IPS-18c (cell line): Measurements from ENCODE around the gene NOP53.
"Not testable (repeated sequence)": the region's sequence is repeated elsewhere in the genome, so short reads cannot be mapped to it uniquely, and the experiment has no call there.

Experiments used
- H3K4me3 ChIP-seq: 2 replicates; pipeline ENCODE4 v1.7.0; 2013; ENCODE audit warnings: low read depth, mild to moderate bottlenecking, low read length, moderate library complexity; ENCODE audit not compliant: insufficient read depth
- H3K9me3 ChIP-seq: one replicate; pipeline ENCODE4 v1.6.1; 2013; ENCODE audit warnings: mild to moderate bottlenecking, low read length, moderate library complexity; ENCODE audit not compliant: control insufficient read depth, insufficient read depth

The NOP53 gene

DNA sequence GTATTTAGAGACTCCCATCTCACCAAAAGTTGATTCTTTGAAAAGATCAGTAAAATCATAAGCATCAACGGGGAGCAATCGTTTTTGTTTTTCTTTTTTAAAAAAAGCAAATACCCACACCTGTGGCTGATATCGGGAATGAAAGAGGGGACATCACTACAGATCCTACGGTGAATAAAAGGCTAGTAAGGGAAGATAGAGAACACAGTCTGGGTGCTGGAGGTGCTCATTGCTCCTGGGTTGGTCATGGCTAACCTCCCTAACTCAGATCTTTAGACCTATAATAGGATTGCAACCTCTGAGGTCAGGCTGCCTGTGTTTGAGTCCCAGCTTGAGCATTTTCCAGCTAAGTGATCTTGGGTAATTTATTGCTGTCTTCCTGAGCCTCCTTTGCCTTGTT lies 31.0 kb upstream of the NOP53 start:
- no peak overlapping the region for H3K4me3 ChIP-seq
- peaks cover 4% of the 10 kb centered on the region for H3K9me3 ChIP-seq

DNA sequence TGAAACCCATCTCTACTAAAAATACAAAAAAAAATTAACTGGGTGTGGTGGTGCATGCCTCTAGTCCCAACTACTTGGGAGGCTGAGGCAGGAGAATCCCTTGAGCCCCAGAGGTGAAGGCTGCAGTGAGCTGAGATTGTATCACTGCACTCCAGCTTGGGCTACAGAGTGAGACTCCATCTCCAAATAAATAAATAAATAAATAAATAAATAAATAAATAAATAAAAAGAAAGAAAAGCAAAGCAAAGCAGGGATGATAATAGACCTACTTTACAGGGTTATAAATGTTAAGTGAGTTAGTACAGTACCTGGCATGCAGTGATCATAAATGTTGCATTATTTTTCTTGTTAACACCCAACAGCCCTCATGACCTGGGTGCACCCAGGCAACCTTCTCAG lies 30.5 kb upstream of the NOP53 start:
- H3K4me3 ChIP-seq, result not testable (repeated sequence)

DNA sequence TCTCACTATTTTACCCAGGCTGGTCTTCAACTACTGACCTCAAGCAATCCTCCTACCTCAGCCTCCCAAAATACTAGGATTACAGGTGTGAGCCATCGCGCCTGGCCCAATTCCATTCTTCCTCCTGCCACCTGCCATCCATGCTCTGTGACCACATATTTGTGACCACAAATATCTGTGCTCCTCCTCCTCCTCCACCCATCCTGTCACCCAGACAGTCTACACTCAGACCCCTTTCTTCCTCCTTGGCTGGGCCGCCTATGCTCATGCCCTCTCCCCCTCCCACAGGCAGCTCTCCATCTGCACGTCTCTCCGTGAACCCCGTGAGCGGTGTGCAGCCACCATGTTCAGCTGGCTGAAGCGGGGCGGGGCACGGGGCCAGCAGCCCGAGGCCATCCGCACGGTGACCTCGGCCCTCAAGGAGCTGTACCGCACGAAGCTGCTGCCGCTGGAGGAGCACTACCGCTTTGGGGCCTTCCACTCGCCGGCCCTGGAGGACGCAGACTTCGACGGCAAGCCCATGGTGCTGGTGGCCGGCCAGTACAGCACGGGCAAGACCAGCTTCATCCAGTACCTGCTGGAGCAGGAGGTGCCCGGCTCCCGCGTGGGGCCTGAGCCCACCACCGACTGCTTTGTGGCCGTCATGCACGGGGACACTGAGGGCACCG lies 28.9 kb upstream of the NOP53 start:
- H3K4me3 ChIP-seq, result no peak overlapping the region
- H3K9me3 ChIP-seq, result peaks cover 4% of the 10 kb centered on the region

More for the DNA sequence above, 30.5 kb upstream of the NOP53 start:
- not testable (repeated sequence) for H3K9me3 ChIP-seq

DNA sequence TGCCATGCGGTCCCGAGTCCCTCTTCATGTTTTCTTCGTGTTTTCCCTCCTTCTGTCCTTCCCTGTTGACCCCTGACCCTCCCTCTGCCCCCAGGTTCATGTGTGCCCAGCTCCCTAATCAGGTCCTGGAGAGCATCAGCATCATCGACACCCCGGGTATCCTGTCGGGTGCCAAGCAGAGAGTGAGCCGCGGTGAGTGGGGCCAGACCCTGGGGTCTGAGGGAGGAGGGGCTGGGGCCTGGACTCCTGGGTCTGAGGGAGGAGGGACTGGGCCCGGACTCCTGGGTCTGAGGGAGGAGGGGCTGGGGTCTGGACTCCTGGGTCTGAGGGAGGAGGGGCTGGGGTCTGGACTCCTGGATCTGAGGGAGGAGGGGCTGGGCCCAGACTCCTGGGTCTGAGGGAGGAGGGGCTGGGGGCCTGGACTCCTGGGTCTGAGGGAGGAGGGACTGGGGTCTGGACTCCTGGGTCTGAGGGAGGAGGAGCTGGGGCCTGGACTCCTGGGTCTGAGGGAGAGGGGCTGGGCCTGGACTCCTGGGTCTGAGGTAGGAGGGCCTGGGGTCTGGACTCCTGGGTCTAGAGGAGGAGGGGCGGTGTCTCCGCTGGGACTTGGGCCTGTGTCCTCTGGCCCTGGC lies 26.8 kb upstream of the NOP53 start:
- H3K9me3 ChIP-seq, H3K4me3 ChIP-seq: not testable (repeated sequence)

DNA sequence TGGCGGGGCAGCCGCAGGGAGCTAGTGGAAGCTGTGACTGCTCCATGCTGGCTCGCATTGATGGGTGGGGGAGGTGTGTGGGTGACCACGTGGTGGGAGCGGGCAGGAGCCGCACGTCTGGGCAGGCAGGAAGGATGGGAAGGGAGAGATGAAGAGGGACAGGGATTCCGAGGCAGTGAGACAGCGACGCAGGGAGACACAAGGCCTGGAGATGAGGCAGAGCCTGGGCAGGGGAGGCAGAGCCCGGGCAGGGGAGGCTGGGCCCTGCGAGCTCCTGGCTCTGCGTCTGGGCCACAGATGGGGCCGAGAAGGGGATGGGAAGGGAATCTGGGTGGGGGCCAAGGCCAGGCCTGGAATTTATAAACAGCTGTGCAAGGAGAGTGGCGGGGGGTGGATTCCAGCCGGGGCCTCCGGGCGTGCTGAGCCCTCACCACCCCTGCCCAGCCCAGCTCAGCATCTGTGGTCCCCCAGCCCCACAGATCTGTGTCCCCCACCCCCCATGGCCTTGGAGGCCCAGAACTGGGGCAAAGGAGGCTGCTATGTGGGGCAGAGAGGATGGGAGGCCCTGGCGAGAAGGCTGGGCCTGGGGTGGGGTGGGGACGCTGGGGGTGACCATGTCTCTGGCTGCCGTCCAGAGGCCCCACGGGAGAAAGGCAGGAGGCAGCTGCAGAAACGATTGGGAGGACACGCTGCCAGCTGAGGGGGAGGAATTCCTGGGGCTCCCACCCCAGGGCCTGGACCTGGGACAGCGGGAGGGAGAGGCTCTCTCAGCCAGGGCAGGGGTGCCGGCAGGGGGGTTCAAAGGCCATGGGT lies 26.1 kb upstream of the NOP53 start:
- H3K9me3 ChIP-seq, result no peaks in the 10 kb centered on the region
- H3K4me3 ChIP-seq, result no peak overlapping the region

DNA sequence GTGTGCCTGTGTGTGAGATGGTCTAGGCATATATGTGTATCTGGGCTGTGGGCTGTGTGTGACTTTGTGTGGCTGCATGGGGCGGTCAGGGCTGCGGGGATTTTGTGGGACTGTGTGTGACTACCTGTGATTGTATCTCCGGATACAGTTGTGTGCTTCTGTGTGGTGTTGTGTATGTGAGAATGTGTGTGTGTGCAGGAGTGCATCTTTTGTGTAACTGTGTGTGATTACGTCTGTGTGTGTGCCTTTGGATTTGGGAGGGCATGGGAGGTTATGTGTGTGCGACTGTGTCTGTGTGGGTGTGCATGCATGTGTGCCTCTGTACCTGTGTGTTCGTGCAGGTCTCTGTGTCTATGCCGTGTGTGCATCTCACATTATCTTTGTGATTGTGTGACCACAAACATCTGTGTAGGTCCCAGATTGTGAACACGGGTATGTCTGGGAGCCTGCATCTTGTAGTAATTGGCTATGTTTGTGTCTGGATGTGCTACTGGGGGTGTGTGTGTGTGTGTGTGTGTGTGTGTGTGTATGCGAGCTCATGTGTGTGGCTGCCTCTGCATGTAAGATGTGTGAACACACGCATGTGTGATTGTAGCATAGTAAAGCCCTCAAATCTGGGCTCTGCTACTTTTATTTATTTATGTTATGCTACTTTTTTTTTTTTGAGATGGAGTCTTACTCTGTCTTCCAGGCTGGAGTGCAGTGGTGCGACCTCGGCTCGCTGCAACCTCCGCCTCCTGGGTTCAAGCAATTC lies 24.5 kb upstream of the NOP53 start:
- no peaks in the 10 kb centered on the region for H3K9me3 ChIP-seq
- H3K4me3 ChIP-seq, result no peak overlapping the region

DNA sequence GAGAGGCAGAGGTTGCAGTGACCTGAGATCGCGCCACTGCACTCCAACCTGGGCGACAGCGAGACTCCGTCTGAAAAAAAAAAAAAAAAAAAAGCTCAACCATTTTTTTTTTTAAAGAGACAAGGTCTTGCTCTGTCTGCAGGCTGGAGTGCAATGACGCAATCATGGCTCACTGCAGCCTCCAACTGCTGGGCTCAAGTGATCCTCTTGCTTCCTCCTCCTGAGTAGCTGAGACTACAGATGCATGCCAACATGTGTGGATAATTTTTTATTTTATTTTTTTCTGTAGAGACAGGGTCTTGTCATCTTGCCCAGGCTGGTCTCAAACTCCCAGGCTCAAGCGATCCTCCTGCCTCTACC lies 21.8 kb upstream of the NOP53 start:
- no peaks in the 10 kb centered on the region for H3K9me3 ChIP-seq
- no peak overlapping the region for H3K4me3 ChIP-seq

DNA sequence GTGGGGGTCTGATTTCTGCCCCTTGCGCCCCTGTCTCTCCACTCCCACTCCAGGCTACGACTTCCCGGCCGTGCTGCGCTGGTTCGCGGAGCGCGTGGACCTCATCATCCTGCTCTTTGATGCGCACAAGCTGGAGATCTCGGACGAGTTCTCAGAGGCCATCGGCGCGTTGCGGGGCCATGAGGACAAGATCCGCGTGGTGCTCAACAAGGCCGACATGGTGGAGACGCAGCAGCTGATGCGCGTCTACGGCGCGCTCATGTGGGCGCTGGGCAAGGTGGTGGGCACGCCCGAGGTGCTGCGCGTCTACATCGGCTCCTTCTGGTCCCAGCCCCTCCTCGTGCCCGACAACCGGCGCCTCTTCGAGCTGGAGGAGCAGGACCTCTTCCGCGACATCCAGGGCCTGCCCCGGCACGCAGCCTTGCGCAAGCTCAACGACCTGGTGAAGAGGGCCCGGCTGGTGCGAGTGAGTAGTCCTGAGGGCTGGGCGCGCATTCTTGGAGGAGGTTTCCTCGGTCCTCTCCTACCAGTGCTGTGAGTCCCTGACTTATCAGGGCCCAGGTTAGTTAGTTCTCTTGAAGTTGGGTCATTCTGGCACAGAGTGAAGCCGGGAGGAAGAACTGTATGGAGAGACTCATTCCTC lies 19.5 kb upstream of the NOP53 start:
- H3K4me3 ChIP-seq, result no peak overlapping the region
- no peaks in the 10 kb centered on the region for H3K9me3 ChIP-seq

DNA sequence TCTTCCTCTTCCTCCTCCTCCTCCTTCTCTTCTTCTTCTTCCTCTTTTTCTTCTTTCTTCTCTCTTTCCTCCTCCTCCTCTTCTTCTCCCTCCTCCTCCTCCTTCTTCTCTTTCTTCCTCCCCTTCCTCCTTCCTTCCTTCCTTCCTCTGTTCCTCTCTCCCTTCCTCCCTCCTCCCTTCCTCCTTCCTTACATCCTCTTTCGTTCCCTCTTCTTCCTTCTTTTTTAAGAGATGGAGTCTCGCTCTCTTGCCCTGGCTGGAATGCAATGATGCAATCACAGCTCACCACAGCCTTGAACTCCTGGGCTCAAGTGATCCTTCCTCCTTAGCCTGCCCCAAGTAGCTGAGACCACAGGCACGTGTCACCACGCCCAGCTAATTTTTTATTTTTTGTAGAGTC lies 18.9 kb upstream of the NOP53 start:
- Histone ChIP-seq H3K9me3 (no peaks in the 10 kb centered on the region), H3K4me3 (no peak overlapping the region)

DNA sequence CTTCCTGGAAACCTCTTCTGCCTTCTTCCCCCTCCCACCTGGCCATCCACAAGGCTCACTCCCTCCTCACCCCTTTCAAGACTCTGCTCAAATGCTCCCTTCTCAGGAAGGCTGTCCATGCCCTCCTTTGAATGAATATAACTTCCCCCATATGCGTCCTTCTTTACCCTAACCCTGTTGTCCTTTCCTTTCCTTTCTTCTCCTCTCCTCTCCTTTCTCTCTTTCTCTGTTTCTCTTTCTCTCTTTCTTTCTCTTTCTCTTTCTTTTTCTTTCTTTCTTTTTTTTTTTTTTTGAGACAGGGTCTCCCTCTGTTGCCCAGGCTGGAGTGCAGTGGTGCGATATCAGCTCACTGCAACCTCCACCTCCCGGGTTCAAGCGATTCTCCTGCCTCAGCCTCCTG lies 17.1 kb upstream of the NOP53 start:
- not testable (repeated sequence) for H3K4me3 ChIP-seq, H3K9me3 ChIP-seq

DNA sequence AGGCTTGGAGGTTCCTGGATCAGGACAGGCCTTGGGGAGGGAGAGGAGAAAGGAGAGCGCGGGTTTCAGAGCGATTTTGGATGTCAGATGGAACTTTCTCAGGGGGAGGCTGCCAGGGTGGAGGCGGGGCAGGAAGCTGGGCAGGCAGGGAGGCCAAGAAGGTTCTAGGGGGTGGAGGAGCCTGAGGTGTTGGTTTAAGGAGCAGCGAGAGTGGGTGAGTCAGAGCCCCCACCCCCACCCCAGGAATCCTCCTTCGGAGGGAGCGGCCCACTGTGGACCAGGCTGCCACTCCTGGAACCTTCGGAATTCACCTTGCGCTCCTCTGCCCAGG lies 15.9 kb upstream of the NOP53 start:
- peak overlapping the region; percentile 51 for H3K4me3 ChIP-seq
- no peaks in the 10 kb centered on the region for H3K9me3 ChIP-seq

DNA sequence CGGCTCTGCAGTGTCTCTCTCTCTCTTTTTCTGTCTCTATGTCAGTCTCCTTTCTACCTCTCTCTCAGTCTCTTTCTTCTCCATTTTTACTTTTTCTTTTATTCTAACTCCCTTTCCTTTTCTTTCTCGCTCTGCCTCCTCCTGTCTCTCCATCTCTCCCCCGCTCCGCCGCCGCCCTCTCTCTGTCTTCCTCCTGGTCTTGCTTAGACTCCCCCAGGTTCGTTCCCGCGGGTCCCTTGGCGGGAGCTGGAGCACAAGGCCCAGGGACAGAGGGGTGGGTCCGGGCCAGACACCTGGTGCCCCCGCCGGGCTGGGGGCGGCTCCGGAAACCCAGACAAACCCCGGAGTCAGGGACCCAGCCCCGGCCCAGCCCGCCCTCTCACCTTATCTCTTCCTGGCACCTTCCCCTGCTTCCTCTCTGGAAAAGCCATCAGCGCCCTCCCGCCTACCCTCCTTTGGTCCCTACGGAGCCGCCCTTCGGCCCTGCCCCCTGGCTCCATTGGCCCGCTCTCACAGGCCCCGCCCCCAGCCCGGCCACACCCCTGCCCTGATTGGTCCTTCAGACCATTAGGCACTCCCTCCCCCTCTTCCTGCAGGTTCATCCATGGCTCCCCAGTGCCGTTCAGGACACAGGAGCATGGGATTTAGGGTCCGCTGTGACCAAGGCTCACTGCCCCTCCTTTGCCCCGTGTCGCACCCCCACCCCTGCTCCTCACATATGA lies 15.4 kb upstream of the NOP53 start:
- Histone ChIP-seq H3K9me3 (no peaks in the 10 kb centered on the region), H3K4me3 (peak overlapping the region; percentile 51)

DNA sequence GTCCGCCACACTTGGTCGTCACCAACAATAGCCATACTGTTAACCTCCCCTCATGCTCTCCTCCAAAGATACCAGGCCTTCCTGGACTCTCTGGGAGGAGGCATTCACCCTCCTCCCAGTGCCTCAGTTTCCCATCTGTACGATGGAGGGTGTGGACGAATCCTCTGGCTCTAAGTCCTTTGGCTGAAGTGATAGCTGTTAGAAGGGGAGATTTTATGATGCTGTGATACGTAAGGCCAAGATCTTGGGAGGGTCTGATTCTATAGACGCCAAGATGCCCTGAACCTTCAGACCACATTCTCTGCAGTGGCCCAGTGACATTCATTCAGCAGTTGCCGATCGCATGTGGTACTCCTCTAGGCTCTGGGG lies 14.8 kb upstream of the NOP53 start:
- Histone ChIP-seq H3K9me3 (no peaks in the 10 kb centered on the region), H3K4me3 (no peak overlapping the region)

DNA sequence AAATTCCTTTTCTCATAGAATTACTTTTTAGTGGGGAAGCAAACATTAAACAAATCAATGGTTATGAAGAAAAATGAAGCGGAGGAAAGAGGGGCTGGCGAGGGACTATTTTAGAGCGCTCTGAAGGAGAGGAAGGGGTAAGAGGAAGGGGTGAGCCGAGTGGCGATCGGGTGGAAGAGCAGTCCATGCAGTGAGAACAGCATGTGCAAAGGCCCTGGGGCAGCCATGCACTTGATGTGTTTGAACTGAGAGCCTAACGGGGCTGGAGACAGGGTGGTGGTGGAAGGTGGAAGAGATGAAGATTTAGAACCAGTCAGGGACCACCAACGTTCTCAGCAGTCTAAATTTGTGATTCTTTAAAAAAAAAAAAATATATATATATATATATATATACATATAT lies 14.4 kb upstream of the NOP53 start:
- no peak overlapping the region for H3K4me3 ChIP-seq
- no peaks in the 10 kb centered on the region for H3K9me3 ChIP-seq

DNA sequence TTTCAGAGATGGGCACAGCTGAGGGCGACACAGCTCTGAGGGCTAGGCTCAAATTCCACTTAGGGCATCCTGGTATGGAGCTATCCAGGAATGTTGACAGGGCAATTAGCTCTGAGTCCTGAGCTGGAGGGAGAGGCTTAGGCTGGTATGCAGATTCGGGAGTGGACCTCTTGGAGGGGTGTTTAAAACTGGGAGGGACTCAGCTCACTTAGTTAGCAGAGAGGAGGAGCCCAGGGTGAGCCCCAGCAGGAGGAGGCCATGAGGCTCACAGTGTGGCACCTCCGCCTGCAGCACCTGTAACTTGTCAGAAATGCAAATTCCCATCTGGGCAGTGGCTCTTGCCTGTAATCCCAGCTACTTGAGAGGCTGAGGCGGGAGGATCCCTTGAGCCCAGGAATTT lies 10.2 kb upstream of the NOP53 start:
- Histone ChIP-seq H3K4me3 (no peak overlapping the region), H3K9me3 (no peaks in the 10 kb centered on the region)

DNA sequence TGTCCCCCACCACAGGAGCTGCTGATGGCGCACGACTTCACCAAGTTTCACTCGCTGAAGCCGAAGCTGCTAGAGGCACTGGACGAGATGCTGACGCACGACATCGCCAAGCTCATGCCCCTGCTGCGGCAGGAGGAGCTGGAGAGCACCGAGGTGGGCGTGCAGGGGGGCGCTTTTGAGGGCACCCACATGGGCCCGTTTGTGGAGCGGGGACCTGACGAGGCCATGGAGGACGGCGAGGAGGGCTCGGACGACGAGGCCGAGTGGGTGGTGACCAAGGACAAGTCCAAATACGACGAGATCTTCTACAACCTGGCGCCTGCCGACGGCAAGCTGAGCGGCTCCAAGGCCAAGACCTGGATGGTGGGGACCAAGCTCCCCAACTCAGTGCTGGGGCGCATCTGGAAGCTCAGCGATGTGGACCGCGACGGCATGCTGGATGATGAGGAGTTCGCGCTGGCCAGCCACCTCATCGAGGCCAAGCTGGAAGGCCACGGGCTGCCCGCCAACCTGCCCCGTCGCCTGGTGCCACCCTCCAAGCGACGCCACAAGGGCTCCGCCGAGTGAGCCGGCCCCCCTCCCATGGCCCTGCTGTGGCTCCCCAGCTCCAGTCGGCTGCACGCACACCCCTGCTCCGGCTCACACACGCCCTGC lies 4.4 kb upstream of the NOP53 start:
- Histone ChIP-seq H3K9me3 (no peaks in the 10 kb centered on the region), H3K4me3 (no peak overlapping the region)
